NCI-H524 (cell line): ENCODE results near the gene BTBD9.

ENCODE experiments used
- DNase-seq, 2 experiments: peaks; one replicate each; lab custom pipeline; 2025; lab: John Stamatoyannopoulos, UW

The BTBD9 gene

DNA sequence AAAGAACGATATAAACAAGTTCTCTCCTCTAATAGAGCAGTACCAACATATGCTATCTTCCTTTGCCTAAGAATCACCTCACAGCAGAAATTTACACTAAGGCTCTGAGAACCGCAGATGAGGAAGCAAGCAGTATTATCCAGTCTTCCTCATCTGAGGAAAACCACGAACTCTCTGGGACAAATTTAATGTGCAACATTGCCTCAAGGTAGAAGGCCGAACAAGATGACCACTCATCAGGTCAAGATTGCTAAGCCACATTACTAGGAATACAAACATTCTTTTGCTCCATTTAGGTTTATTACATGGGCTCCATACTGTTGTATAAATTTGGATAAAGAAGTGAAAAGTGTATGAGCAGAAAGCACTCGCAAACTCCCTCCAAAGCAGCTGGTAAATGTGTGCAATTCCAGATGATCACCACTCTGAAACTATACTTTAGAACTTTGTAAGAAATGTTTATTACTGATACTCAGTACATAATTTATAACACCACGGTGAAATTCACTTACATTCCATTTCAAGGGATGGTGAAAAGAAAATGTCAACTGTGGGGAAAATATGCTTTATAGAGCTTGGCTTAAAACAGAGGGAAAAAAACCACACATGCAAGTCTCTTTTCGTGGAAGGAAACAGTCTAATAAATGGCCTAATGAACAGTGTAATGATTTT lies 398.4 kb downstream of the BTBD9 start:
- no peak for DNase-seq

DNA sequence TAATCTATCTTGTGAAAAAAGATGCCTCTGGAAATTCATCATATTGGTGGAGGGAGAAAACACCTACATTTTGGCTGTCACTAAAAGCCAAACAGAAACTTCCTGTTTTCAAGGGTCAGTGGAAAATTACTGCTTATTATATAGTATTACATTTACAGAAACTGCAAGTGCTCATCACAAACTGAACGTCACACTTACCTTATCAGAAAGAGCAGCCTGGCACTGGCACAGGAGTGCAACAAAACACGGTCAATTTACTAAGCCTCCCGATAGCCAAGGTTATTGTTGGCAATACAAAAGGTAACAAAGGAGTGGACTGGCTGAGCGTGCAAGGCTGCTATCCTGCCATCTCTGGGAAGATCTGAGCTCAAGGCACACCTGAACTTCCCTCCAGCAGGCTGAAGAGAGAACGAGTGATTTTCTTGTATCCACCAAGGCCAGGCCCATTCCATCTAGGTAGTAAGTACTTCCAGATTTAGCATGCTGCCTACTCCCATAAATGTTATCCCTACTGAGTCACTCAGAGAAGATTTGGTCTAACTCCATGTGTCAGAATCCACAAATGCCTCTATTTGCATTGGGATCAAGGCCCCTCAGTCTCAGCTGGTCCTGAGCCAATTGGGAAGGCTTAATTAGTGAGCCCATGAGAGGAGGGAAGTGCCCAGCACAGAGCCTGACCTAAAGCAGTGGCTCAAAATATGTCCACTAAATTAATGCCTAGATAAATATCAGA lies 399.8 kb downstream of the BTBD9 start:
- no peak for DNase-seq

DNA sequence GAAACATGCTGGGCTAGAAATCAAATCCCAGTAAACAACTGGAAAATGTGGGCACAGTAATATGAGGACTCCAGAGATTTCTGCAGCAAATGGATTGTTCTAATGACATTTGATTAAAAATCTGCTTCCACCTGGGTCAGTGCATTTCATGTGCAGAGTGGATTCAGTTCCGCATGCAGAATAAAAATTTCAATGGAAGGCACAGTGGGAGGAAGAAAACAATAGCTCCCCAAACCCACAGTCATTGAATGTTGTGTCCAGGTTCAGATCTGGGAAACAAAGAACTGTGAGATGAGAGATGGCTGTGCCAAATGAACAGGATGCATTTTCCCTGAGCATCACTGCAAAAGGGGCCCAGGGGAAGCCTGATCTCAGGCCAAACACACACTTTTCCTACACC lies 403.1 kb downstream of the BTBD9 start:
- no peak for DNase-seq

DNA sequence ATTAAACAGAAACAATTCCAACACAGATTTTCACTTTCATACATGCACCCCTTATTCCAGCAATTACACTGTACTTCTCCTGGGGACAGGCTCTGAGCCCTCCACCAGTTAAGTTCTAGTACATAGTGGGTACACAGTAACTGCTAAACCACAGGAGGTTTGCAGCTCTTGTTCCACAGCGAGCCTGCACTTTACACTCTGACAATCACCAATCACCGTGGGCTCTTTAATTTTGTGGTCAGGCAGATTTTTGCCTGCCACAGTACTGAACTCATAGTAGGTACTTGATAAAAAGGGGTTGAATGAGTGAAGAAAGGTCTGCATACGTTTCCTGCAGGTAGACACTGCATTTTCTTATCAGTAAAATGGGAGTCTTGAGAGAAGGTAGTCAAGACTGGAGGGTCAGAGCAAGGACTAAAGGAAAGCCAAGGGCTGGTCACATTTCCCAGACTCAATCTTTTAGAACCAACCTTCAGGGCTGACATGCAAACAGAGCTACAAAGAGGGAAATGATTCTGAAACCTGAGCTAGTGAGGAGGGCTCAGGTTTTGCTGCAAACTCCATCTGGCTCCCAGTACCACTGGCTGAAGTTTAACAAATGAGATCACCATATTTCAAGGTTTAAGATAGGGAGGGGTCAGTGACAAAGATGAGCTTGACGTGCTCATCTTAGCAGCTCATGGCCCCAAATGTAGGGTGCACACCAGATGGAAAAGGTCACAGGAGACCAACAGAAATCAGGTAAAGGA lies 404.6 kb downstream of the BTBD9 start:
- peak; percentile 10 to 82 for DNase-seq

DNA sequence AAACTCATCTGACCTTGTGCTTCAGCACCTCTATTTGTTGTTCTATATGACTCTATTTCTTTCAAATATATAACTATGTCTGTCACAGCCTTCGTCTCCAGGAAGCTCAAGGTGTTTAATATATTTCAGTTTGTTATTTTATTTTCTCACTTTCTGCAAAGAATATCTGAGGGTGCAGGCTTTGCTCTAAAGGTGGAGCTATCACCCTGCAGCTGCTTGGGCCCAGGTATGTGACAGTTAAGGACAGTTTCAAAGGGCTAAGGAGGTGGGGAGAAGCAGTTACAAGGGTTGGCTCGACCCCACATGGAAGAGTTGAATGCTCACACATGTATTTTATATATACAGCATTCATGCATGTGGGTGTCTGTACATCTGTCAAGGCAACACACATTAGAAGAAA lies 405.6 kb downstream of the BTBD9 start:
- DNase-seq = no peak

DNA sequence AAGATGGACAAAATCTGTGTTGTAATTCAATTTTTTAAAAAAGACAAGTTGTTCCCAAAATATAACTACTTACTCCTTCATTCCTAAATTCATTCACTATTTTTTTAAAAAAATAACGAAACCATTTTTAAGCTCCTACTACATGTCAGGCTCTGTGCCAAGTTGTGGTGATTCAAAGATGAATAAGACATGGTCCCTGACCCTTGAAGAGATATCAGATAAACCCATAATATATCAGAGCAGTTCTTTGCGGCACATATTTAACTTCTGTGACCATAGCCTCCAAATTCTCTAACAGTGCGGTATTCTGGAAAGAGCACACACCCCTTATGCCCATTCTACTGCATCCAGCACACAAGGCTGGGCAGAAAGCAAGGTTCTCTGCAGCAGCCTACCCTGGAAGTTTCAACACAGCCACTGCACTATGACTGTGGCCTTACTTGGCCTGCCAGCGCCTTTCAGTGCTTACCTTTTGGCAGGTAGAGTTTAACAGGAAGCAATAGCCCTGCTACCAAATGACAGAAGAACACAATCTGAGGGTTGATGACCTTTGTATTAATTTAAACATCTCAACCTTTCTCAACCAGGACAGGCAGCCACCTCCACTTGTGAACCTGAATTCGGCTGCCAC lies 406.5 kb downstream of the BTBD9 start:
- DNase-seq = no peak

DNA sequence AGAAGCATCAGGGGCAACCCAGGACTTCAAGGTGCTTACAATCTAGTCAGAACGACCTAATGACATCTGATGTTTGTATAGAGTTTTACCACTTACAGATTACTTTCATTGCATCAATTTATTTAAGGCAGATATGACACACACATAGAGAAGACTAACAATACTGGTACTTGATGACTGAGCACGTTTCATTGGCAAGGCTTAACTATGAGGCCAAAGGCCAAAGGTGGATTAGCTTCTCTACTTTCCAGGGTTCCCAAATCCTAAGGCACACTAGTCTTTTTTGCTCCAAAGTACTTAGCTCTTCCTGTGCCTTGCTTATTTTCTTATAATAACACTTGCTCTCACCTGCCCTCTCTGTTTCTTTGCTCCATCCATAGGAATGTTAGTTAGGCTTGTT lies 414.0 kb downstream of the BTBD9 start:
- DNase-seq = no peak

DNA sequence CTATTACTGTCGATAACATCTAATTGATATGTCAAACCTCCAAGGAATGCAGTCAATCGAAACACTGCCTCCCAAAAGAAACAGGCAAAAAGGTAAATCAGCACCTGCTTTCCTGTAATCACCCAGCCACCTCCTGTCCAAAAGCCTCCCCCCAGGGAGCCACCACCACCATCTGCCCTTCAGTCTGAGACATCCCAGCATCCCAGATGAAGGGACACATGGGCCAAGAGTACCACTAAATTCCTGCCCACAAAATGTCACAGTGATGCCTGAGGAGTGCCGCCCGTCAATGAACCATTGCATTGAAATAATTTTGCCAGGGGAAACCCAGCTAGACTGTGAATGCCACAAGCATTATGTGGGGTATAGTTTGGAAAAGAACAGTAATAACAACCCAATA lies 418.5 kb downstream of the BTBD9 start:
- peak in 1 of 2 experiments; percentile 10 for DNase-seq

DNA sequence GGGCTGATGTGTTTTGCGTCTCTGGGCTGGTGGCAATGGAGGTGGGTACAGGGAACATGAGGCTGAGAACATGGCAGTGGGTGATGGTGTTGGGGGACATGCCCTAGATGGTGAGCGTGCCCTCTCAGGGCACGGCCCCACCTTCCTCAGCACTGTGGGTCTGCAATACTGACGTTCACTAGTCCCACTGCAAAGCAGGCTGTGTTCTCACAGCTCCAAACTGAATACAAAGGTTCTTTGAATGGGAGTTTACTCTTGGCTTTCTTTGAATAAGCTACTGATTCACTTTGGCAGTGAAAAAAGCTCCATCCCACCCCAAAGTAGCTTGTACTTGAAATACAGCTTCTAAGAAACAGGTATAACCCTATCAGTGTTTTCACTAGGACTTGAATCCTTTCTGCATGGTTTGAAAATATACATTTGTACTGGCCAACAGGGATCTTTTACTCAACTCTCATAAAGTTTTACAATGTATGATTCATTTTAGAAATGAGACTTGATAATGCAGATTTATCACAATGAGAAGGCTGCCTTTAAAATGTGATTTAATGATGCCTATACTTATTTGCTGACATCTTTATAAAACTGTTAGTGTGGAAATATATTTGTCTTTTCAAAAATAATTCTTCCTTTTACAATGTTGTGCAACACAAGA lies 419.5 kb downstream of the BTBD9 start:
- DNase-seq = no peak

DNA sequence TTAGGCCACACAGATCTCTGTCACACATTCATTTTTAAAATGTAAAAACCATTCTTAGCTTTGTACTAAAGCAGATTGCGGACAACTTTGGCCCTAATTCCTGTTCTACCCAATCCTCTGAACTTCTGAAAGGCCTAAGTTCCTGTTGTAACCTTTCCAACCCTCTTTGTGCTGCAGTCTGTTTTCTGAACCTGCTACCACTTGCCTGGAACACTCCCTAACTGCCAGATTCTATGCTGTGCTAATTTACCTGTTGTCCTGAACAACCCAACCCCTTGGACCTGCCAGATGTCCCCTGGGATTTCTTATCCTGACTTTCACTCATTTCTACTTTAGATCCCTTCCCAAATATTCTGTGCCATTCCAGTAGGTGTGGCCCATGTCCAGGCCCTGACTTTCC lies 421.5 kb downstream of the BTBD9 start:
- DNase-seq = no peak

DNA sequence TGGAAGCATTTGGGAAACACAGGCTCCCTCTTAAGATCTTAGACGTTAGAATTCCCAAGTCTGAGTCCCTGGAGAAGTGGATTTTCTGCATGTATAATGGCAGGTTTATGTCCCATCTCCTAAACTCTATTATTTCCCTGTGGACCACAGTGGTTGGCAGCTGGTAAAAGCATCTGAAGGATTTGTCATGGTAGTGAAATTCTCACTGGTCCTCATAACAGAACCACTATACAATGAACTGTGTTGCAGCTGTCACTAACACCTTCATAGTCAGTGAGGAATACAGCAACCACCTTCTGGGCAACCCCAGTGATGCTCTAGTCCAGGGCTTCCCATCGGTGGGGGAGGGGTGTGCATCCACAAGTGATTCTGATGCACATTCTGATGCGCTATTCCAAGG lies 423.3 kb downstream of the BTBD9 start:
- no peak for DNase-seq

DNA sequence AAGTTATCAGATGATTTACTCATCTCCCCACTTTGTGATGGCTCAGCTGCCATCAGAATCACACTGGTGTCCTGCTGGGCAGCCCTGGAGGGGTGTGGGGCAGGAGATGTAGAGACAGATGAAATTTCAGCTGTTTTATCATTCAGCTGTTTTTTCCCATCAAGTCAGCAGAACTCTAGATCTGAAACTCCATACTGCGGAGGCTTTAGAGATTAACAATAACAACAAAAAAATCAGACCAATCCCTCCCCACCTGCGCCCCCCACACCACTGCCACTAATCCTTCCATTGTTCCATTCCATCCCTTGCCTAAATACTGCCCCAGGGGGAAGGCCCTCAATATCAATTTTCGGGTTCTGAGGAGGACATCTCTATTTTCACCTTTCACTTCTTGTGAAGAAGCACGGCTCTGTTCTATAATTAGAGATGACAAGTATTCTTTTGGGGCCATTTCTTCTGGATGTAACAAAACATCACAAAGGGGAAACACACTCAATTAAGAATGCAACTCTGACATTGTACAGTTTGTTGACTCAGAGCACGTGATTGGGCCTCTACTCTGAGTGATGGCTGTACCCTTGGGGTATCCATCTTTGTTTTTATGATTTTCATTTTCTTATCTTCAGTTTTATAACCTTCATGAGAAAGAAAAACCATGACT lies 423.9 kb downstream of the BTBD9 start:
- DNase-seq = no peak

DNA sequence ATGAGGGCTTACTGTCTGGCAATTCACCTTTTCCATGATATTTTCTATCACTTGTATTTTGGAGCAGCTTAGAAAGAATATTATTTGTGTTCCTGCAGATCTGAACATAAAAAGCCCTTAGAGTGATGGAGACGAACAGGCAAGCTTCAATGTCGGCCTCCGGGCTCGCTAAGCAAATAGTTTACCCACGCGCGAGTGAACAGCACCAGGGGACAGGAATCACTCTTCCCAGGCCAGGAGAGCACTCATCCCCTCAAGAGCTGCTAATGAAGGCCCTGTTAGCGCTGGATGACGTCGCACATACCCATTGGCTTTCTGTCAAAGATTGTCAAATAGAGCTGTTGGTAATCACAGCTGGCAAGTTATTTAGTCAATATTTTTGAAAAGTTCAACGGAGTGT lies 424.5 kb downstream of the BTBD9 start:
- DNase-seq = no peak

DNA sequence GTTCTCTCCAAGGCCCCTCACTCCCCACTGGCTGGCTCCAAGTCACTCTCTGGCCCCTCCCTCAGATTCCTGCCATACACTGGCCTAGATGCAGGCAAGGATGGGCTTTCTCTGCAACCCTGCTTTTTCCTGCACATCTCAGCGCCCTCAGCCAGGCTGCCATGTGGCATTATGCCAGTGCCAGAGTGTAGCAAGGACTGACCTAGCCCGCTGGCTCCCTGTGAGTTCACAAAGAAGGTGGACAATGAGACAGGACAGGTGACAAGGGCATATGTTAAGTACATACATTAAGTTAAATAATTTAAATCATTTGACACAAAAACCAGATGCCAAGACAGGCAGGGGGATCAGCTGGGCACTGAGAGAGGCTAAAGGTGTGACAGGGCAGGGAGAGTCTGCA lies 425.6 kb downstream of the BTBD9 start:
- DNase-seq = no peak

DNA sequence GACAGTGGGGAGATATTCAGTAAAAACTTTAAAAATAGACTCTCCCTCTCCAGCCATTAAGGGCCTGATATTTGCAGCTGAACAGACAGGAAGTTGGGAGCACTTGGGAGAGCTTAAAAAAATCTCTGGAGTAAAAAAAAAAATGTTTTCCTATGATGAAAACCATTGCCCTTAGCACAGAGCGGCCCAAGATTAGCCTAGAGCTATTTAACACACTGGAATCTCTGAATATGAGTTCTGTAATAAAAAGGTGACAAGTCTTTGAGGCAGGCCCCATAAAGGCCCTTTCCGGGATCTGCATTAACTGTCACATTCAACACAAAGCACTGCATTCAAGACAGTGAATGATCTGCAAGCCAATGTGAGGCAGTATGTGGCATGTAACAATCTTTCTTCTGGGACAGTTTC lies 426.5 kb downstream of the BTBD9 start:
- DNase-seq = no peak

DNA sequence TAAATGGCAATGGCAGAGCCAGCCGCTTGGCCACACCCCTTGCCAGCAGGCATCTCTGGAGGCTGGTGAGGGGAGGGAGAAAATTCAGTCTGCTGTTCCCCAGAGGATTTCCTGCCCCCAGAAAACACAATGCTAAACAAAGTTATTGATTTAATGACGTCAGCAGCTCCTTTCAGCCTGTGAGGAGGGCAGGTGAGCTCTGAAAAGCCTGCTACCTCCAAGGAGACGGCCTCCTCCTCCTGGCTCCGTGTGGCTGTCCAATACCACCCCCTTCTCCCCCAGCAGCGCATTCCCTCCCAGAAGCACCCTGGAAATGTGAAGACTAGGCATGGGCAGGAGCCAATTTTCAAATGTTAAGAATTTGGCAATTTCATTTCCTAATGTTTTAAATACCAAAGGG lies 427.1 kb downstream of the BTBD9 start:
- no peak for DNase-seq

DNA sequence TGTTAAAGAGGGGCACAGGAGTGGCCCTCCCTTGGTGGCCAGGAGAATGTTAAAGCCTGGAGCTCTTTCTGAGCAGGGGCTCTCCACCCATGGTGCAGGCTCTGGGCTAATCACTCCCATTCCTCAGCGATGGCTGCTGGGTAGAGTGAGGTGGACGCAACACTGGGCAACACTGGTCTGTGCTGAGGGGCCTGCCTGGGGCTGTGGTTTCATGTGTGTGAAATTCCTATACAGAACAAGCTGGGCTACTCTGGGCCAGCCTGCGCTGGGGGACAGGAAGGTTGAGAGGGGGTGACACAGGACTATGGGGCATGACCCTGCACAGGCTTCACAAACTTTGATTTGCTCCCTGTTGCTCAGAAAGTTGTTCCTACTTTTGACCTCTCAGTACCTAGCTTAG lies 427.6 kb downstream of the BTBD9 start:
- no peak for DNase-seq

DNA sequence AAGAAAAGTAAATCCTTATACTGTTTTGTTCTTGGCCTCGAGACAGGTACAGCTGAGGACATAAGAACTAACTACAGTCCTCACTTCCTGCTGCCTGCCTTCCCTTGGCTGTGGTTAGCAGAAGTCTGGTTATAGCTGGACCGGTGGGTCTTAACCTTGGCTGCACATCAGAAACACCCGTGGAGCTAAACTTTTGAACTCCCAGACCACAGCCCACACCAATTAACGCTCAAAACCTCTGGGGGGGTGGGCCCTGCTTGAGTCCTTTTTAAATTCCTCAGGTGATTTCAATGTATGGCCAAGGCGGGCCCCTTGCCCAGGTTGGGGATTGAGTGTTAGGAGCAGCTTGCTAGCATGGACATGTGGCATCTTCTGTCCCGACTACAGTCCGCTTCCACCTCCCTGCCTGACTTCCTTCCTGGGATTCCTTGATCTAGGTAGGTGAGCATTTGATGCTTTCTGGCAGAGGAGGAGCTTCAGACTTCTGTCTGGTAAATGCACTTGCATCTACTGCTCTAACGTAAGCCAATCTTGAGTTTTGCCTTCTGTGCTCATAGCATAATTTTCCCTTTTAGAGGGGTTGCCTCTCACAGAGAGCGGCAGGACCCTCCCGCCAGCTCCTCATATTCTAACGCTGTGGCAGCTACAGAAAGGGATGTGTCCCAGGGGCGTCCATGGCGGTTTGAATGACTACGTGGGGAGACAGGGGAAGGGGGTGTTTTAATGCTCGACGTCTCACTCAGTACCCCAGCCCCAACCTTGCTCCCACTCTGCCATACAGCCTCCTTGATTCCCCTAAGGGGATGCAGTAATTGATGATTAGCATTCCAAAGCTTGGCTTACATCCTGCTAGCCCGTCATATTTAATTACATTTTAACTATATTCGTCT lies 430.1 kb downstream of the BTBD9 start:
- no peak for DNase-seq

DNA sequence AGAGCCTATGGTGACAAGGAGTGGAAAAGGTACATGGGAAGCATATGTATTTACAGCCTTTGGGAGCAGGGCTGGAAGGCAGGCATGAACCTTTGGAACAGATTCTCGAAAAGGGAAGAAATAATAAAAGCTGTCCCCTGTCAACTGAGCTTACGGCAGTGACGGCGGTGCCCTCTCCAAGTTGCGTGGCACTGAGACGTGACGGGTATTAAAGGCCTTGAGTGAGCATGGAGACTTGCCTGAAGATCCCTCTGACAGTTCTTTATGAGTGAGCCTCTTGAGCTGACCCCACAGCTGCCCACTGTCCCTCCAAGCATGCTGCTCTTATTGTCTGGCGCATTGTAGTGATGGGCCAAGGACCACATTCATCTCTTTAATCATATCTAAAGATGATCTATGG lies 431.7 kb downstream of the BTBD9 start:
- DNase-seq = no peak

DNA sequence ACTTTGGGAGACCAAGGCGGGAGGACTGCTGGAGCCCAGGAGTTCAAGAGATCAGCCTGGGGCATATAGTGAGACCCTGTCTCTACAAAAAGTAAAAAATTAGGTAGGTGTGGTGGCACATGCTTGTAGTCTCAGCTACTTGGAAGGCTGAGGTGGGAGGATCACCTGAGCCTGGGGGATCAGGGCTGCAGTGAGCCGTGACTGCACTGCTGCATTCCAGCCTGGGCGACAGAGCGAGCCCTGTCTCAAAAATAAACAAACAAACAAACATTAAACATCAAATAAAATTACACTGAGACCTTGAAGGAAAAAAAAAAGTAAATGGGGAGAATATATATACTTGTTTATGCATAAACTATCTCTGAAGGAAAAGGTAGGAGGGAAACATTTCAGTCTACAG lies 432.4 kb downstream of the BTBD9 start:
- no peak for DNase-seq

DNA sequence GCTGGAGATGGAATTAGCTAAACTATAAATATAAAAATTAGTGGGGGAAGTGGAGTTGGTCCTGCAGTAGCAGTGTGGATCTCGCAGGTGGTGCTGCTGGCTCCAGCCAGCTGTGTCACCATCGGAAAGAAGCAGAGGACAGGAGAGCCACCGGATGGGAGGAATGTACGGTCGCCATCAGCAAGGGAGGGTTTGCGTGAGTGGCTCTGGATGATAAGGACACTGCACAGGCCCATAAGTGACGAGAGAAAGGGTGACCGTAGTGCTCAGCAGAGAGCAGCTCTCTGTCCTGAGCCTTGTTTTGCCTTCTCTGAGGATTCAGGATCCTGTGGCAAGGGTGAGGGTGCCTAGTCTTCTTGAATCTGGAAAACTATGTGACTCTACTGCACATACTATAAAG lies 441.5 kb downstream of the BTBD9 start:
- DNase-seq = no peak
